SK-N-MC (cell line): ENCODE measurements around the gene POLR2H.

ENCODE experiments used
- DNase-seq: peaks from one replicate; pipeline ENCODE4 v3.0.0-alpha.2; 2011; ENCODE audit warnings: low read depth, low spot score
- H3K27ac ChIP-seq: fragments of 200-600 bp; sonication (generic); 2 replicates; pipeline ENCODE4 v1.5.1; 2016; ENCODE audit warnings: mixed run types
- H3K36me3 ChIP-seq: fragments of 200-600 bp; sonication (generic); 2 replicates; pipeline ENCODE4 v1.6.1; 2017; ENCODE audit warnings: antibody characterized with exemption, low read length, mixed read lengths; ENCODE audit not compliant: insufficient read depth
- H3K4me3 ChIP-seq: fragments of 200-600 bp; sonication (generic); 2 replicates; pipeline ENCODE4 v1.5.1; 2016
- H3K9ac ChIP-seq: fragments of 200-600 bp; sonication (generic); 2 replicates; pipeline ENCODE4 v1.8.0; 2017; ENCODE audit warnings: mixed run types, mixed read lengths; ENCODE audit not compliant: insufficient read length
- H3K9me3 ChIP-seq: fragments of 200-600 bp; sonication (generic); 2 replicates; pipeline ENCODE4 v1.6.1; 2017; ENCODE audit warnings: low read depth, mild to moderate bottlenecking, antibody characterized with exemption, low read length, moderate library complexity, mixed read lengths
- EZH2 ChIP-seq: fragments of 200-600 bp; sonication (generic); IDR thresholded peaks from one replicate; pipeline ENCODE4 v1.6.1; 2017; ENCODE audit warnings: antibody characterized with exemption
- FOXP2 ChIP-seq: optimal IDR thresholded peaks from 2 replicates; pipeline ENCODE3; 2011; ENCODE audit warnings: mild to moderate bottlenecking, moderate library complexity; ENCODE audit not compliant: insufficient read depth; ENCODE audit errors: extremely low read length, control extremely low read depth
- POLR2AphosphoS5 ChIP-seq: IDR thresholded peaks from 2 replicates; pipeline ENCODE4 v1.6.1; 2012; ENCODE audit warnings: mild to moderate bottlenecking, low read depth, low read length, borderline replicate concordance

Gene POLR2H

GRCh38 chr3:184395320-184395660, 33.8 kb downstream of the POLR2H start:
- Histone ChIP-seq H3K9ac (no peak overlapping the region), H3K9me3 (no peaks in the 10 kb centered on the region), H3K27ac (no peak overlapping the region), H3K36me3 (no peaks in the 10 kb centered on the region), H3K4me3 (no peak overlapping the region)
- TF ChIP-seq FOXP2 (no peak), POLR2AphosphoS5 (no peak), EZH2 (no peak)
- no peak for DNase-seq

DNA sequence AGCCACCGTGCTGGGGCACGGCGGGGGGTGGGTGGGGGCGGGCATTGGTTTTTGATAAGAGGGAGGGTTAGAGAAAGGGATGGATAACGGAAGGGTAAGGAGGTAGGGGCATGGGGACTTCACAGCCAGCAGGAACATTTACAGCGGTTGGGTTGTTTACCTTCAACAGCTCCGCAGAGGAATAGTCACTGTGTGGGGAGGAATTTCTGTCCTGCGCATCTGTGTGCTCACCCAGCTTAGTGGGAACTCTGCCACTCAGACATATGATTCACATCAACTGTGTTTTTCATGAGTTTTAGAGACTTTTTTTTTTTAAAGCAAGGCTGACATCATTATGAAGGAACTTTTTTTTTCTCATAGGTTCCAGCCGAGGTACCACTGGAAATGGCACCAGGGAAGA, 37.9 kb downstream of the POLR2H start:
- no peaks in the 10 kb centered on the region for H3K36me3 ChIP-seq
- TF ChIP-seq POLR2AphosphoS5 (no peak), EZH2 (no peak), FOXP2 (no peak)
- DNase-seq, result no peak

DNA sequence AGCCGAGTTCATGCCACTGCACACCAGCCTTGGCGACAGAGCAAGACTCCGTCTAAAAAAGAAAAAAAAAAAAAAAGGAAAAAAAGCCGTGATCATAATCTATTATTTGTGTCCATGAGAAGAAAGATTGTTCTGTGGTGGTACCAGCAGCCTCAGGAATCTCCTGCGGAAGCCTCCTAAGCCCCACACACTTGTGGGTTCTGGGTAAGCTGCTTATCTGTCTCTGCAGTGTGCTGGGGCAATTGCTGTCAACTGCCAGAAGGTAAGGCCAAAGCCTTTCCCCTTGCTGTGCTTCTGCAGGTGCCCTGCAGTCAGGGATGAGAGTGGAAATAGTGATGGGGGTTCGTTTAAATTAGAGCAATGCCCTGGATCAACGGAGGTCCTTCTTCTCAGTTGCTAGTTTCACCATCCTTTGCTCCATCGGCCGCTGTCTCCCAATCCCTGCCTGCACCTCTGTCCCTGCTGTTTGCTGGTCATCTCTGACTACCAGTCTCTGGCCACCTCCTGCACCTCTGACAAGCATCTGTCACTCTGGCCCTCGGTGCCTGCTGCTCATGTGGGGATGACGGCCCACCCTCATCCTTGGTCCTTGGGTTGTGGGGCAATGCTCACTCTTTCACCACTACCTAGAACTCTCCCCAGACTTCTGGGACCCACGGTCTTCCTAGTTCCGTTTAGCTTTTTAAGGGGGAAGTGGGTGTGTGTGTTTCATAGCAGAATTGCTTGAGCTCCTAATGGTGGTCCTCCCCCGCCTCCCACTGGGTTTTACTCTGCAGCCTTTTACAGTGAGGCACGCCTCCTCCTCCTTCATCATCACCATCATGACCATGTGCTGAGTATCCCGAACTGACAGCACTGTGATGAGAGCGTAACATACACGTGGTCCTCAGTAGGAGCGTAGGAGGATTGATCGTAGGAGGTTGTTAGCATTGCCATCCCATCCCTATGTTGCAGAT, 43.8 kb downstream of the POLR2H start:
- Histone ChIP-seq H3K9ac (no peak overlapping the region), H3K36me3 (no peaks in the 10 kb centered on the region), H3K27ac (no peak overlapping the region), H3K4me3 (no peak overlapping the region), H3K9me3 (no peaks in the 10 kb centered on the region)
- TF ChIP-seq POLR2AphosphoS5, result no peak
- no peak for TF ChIP-seq FOXP2
- no peak for TF ChIP-seq EZH2
- DNase-seq, result no peak

More for the DNA sequence above, 37.9 kb downstream of the POLR2H start:
- no peak overlapping the region for H3K4me3 ChIP-seq
- no peaks in the 10 kb centered on the region for H3K9me3 ChIP-seq
- H3K9ac ChIP-seq, result no peak overlapping the region
- no peak overlapping the region for H3K27ac ChIP-seq

DNA sequence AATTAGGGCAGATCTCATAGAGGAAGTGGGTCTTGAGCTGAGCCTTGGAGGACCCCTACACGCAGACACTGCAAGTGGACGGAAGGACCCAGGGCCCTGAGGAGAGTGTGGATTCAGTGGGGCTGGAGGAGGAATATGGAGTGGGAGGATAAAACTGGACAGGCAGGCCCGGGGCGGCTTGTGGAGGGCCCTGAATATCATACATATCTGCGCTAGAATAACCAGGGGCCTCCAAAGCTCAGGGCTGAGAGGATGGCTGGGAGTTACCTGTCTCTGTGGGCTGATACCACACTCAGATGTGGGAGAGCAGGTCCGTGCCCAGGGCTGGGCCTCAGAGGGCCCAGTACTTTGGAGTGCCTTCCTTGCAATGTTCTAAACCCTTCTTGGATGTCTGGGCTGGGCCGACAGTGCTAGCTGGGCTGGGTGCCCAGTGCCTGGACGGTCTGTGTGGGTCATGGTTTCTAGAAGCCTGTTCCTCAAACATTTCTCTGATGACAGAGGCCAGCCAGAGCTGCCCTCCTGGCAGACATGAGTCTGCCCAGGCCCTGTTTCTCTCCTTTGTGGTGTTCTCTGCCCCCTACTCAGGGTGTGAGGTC, 47.9 kb downstream of the POLR2H start:
- no peak for DNase-seq

DNA sequence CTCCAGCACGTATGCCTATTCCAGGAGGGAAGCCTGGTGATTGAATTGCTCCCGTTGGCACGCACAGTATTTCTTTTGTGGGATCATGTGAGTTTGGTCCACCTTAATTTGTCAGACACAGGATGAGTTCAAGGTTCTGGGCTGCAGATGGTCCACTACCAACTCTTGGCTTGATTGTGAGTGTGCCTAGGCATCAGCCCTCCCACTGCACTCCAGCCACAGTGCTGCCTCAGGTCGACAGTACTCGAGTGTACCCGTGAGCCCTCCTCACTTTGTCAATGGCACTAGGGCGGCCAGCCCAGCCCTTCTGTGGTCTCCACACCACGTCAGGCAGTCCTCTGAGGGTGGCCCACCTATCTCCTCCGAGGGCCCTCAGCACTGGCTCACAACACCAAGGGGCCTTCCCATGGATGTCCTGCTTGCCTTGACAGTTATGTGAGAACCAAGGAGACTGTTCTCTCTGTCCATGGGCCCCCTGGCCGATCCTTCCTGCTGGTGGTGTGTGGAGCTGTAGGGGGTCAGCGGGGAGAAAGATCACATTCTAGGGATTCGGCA, 48.5 kb downstream of the POLR2H start:
- TF ChIP-seq EZH2 (no peak), POLR2AphosphoS5 (no peak), FOXP2 (no peak)
- DNase-seq, result no peak
- no peak overlapping the region for H3K27ac ChIP-seq
- H3K9me3 ChIP-seq, result no peaks in the 10 kb centered on the region
- no peak overlapping the region for H3K4me3 ChIP-seq
- H3K9ac ChIP-seq, result no peak overlapping the region
- no peaks in the 10 kb centered on the region for H3K36me3 ChIP-seq

More for the DNA sequence above, 47.9 kb downstream of the POLR2H start:
- Histone ChIP-seq H3K9ac (no peak overlapping the region), H3K36me3 (no peaks in the 10 kb centered on the region), H3K4me3 (no peak overlapping the region), H3K9me3 (no peaks in the 10 kb centered on the region), H3K27ac (no peak overlapping the region)
- TF ChIP-seq POLR2AphosphoS5 (no peak), EZH2 (no peak), FOXP2 (no peak)

DNA sequence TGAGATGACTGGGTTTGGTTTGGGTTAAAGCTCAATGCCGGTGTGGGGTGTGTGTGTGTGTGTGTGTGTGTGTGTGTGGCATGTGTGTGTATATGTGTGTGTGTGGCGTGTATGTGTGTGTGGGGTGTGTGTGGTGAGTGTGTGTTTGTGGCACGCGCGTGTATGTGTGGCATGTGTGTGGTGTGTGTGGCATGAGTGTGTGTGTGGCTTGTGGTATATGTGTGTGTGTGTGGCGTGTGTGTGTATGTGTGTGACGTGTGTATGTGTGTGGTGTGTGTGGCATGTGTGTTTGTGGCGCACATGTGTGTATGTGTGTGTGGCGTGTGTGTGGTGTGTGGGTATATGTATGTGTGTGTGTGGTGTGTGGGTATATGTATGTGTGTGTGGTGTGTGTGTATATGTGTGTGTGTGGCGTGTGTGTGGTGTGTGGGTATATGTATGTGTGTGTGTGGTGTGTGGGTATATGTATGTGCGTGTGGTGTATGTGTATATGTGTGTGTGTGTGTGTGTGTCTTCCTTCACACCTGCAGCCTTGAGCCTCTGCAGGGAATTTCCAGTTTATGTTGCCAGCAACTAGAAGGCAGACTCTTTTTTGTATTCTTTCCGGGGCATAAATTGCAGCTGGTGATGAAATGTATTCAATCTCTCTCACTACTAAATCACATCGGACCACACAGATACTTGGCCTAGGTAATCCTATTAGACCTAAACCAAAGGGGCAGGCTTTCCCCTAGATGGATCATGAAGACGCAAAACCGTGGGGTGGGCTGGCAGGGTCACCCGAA, 53.1 kb downstream of the POLR2H start:
- DNase-seq, result no peak
- no peak overlapping the region for H3K27ac ChIP-seq
- no peak overlapping the region for H3K9ac ChIP-seq
- no peak overlapping the region for H3K4me3 ChIP-seq
- H3K9me3 ChIP-seq, result no peaks in the 10 kb centered on the region
- no peaks in the 10 kb centered on the region for H3K36me3 ChIP-seq
- TF ChIP-seq POLR2AphosphoS5 (no peak), EZH2 (no peak), FOXP2 (no peak)

DNA sequence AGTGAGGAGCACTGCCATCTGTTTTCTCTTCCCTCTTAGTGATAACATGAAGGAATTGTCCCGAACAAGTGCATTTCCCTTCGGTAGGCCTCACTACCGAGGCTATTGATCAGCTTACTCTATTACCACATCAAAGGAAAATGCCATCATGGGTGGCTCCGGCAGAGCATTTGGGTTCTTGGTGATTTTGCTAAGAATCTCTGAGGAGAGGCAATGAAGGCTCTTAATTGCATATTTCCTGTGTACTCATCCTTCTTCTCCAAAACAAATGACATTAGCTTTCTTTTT, 53.6 kb downstream of the POLR2H start:
- Histone ChIP-seq H3K9ac (no peak overlapping the region), H3K4me3 (no peak overlapping the region), H3K9me3 (no peaks in the 10 kb centered on the region), H3K36me3 (no peaks in the 10 kb centered on the region), H3K27ac (no peak overlapping the region)
- TF ChIP-seq POLR2AphosphoS5 (no peak), FOXP2 (no peak), EZH2 (no peak)
- no peak for DNase-seq
